Effector memory CD8-positive, alpha-beta T cell (primary cell): ENCODE measurements around the gene POLR1G.
"Not testable (repeated sequence)": the region's sequence is repeated elsewhere in the genome, so short reads cannot be mapped to it uniquely, and the experiment has no call there.

ENCODE experiments used
- ATAC-seq: fragments of 150-1000 bp; cut with Tn5 transposase; replicated peaks from 2 replicates; pipeline ENCODE4 v1.10.0; 2021; ENCODE audit warnings: mild to moderate bottlenecking, moderate library complexity
- DNase-seq, 3 experiments: peaks; one replicate each; pipeline ENCODE4 v3.0.0; 2021
- H3K27ac Mint-ChIP-seq, 2 donors: one replicate each; pipeline ENCODE4 v1.8.0; 2022; ENCODE audit warnings: mild to moderate bottlenecking in 2 of 2, mixed read lengths in 2 of 2, moderate library complexity in 2 of 2
- H3K27me3 Mint-ChIP-seq, 2 donors: one replicate each; pipeline ENCODE4 v1.8.0; 2022; ENCODE audit warnings: mixed read lengths in 2 of 2
- H3K36me3 Mint-ChIP-seq: one replicate; pipeline ENCODE4 v1.8.0; 2022; ENCODE audit warnings: mild to moderate bottlenecking, moderate library complexity, mixed read lengths; ENCODE audit not compliant: insufficient read depth
- H3K4me1 Mint-ChIP-seq, 2 donors: one replicate each; pipeline ENCODE4 v1.8.0; 2022; ENCODE audit warnings: low read depth in 2 of 2, mixed read lengths in 2 of 2
- H3K4me3 Mint-ChIP-seq, 2 donors: one replicate each; pipeline ENCODE4 v1.8.0; 2022; ENCODE audit warnings: mild to moderate bottlenecking in 2 of 2, mixed read lengths in 2 of 2, moderate library complexity in 2 of 2
- H3K9me3 Mint-ChIP-seq, 2 donors: one replicate each; pipeline ENCODE4 v1.8.0; 2022; ENCODE audit warnings: mixed read lengths in 2 of 2

POLR1G gene

DNA sequence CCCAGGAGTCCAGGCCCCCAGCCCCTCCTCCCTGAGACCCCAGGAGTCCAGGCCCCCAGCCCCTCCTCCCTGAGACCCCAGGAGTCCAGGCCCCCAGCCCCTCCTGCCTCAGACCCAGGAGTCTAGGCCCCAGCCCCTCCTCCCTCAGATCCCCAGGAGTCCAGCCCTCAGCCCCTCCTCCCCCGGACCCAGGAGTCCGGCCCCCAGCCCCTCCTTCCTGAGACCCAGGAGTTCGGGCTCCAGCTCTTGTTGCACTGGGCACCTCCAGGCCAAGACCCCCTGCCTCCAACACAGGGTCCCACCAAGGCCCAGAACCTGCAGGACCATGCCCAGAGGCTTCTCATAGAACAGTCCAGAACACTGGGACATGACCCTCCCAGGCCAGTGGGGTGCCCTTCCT is 13.5 kb downstream of the POLR1G start:
- Mint-ChIP-seq H3K27me3 (no peaks in the 10 kb centered on the region), H3K27ac (peak overlapping the region in 1 of 2 donors; percentile 89), H3K4me1 (peaks cover 34 to 36% of the 10 kb centered on the region in 2 donors), H3K9me3 (no peaks in the 10 kb centered on the region), H3K36me3 (peaks cover 24% of the 10 kb centered on the region), H3K4me3 (no peak overlapping the region)
- ATAC-seq (no peak), DNase-seq (no peak)

DNA sequence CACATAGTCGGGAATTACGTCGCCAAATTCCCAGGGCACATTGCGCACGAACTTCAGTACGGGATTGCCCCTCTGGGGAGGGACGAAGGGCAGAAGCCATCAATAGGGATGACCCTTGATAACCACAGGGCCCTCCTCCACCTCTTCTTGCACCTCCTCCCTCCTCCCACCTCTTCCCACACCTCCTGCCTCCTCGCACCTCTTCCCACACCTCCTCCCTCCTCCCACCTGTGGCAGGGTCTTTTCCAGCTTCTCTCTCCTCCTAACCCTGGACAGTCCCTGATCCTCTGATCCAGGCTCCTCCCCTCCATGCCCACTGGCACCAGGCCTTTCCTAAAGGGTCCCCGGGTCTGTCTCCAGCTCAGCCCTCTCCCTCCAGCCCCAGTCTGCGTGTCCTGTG is 13.9 kb downstream of the POLR1G start:
- Mint-ChIP-seq H3K27me3 (no peaks in the 10 kb centered on the region), H3K27ac (peak overlapping the region in 1 of 2 donors; percentile 89), H3K4me1 (peaks cover 34 to 36% of the 10 kb centered on the region in 2 donors), H3K9me3 (no peaks in the 10 kb centered on the region), H3K36me3 (peaks cover 20% of the 10 kb centered on the region), H3K4me3 (no peak overlapping the region)
- DNase-seq = no peak
- ATAC-seq = no peak

DNA sequence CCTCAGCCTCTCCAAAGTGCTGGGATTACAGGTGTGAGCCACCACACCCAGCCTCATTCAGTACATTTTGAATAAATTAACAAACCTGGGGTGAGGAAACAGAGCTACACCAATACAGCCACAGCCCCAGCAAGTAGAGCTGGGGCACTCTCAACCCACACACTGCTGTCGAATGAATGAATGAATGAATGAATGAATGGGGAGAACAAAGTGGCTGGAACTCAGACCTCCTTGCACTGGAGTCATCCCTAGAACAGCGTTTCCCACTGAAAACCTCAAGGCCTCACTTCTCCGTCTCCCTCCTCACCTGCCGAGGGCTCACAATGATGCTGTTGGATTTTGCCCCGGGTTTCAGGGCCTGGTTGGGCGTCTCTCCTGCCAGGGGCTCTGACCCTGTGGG is 14.4 kb downstream of the POLR1G start:
- H3K4me1 Mint-ChIP-seq = peaks cover 34 to 38% of the 10 kb centered on the region in 2 donors
- no peaks in the 10 kb centered on the region for H3K27me3 Mint-ChIP-seq
- H3K36me3 Mint-ChIP-seq = peaks cover 17% of the 10 kb centered on the region
- DNase-seq = no peak
- peak overlapping the region in 1 of 2 donors; percentile 89 for H3K27ac Mint-ChIP-seq
- H3K9me3 Mint-ChIP-seq = no peaks in the 10 kb centered on the region
- peak overlapping the region in 1 of 2 donors; percentile 14 for H3K4me3 Mint-ChIP-seq
- no peak for ATAC-seq

DNA sequence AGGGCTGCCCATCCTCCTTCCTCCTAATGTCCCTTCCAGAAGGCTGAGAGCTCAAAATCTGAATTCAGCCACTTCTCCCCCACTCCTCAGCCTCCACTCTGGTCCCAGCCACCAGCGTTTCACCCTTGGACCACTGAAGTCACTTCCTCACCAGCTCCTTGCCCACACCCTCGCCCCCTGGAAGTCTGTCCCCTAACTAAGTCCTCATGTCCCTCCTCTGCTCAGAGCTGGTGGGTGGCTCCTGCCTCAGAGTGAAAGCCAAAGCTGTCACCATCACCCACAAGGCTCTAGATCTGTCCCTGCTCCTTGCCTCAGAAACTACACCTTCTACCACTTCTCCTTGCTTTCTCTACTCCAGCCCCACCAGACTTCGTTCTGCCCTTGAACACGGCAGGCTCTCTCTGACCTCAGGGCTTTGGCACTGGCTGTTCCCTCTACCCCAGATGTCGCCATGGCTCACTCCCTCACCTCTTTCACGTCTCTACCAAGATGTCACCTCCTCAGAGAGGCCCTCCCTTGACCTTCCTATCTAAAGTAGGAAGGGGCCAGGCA is 15.6 kb downstream of the POLR1G start:
- ATAC-seq (no peak), DNase-seq (no peak)
- Mint-ChIP-seq H3K4me1 (peaks cover 34 to 38% of the 10 kb centered on the region in 2 donors), H3K4me3 (peak overlapping the region; percentile 11 to 99), H3K27ac (peak overlapping the region; percentile 9 to 25), H3K9me3 (no peaks in the 10 kb centered on the region), H3K27me3 (no peaks in the 10 kb centered on the region), H3K36me3 (peaks cover 15% of the 10 kb centered on the region)

DNA sequence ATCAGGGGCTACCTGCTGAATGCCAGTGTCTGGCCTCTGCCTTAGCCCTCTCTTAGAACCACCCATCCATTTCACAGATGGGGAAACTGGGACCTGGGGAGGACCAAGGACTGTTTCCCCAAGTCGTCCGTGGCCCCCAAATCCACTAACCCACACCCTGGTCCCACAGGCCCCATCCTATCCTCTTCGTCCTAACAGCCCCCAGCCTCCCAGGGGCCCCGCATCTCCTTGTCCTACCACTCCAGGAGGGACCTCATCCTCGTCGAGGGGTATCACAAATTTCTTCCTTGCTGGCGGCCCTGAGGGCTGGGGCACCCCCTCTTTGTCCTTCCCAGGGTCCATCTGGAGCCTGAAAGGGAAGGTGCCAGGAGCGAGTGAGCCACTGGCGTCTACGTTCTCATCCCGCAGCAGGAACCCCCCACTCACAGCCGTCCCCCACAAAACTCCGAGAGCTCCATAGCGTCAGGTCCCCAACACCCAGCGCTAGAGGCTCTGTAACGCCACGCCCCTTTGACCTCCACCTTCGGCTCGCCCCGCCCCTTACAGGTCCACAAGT is 16.7 kb downstream of the POLR1G start:
- peak; percentile 69 for ATAC-seq
- H3K27ac Mint-ChIP-seq = peak overlapping the region; percentile 84 to 96
- peak overlapping the region; percentile 88 to 99 for H3K4me3 Mint-ChIP-seq
- H3K4me1 Mint-ChIP-seq = peaks cover 33 to 40% of the 10 kb centered on the region in 2 donors
- peak in 2 of 3 experiments; percentile 70 to 78 for DNase-seq
- H3K27me3 Mint-ChIP-seq = no peaks in the 10 kb centered on the region
- H3K9me3 Mint-ChIP-seq = no peaks in the 10 kb centered on the region
- peaks cover 15% of the 10 kb centered on the region for H3K36me3 Mint-ChIP-seq

DNA sequence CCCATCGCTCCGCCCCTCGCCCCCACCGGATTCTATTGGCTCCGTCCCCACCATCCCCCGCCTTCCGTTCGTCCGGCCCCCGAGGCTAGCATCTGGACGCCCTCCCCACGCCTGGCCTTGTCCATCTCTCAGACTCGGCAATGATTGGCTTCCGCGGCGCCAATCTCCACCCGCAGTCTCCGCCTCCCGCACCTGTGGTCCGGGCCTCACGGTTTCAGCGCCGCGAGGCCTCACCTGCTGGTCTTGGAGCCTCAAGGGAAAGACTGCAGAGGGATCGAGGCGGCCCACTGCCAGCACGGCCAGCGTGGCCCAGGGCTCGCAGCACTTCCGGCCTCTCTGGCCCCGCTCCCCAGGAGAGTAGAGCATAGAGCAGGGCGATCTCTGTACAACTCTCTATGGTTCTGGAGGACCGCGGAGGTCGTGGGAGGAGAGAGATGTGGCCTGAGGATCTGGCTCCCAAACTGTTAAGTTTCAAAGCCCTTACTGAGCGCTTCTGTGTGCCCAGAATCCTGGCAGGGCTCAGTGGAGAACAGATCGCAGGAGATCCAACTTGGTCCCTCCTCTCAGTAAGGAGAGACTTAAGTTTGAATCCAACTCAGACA is 17.2 kb downstream of the POLR1G start, which contains the start of gene ERCC1:
ERCC1 (minus strand) TSS at position 329 of the 602 bp plus-strand sequence. CDS start 543 bp downstream, outside the sequence.
- peaks cover 16% of the 10 kb centered on the region for H3K36me3 Mint-ChIP-seq
- H3K27ac Mint-ChIP-seq = peak within 1 kb of the TSS; percentile 84 to 96
- no peaks in the 10 kb centered on the region for H3K27me3 Mint-ChIP-seq
- H3K4me3 Mint-ChIP-seq = peak within 1 kb of the TSS; percentile 88 to 99
- H3K9me3 Mint-ChIP-seq = no peaks in the 10 kb centered on the region
- H3K4me1 Mint-ChIP-seq = peaks cover 34 to 42% of the 10 kb centered on the region in 2 donors
- peak; percentile 58 for ATAC-seq
- peak in 1 of 3 experiments; percentile 71 for DNase-seq

DNA sequence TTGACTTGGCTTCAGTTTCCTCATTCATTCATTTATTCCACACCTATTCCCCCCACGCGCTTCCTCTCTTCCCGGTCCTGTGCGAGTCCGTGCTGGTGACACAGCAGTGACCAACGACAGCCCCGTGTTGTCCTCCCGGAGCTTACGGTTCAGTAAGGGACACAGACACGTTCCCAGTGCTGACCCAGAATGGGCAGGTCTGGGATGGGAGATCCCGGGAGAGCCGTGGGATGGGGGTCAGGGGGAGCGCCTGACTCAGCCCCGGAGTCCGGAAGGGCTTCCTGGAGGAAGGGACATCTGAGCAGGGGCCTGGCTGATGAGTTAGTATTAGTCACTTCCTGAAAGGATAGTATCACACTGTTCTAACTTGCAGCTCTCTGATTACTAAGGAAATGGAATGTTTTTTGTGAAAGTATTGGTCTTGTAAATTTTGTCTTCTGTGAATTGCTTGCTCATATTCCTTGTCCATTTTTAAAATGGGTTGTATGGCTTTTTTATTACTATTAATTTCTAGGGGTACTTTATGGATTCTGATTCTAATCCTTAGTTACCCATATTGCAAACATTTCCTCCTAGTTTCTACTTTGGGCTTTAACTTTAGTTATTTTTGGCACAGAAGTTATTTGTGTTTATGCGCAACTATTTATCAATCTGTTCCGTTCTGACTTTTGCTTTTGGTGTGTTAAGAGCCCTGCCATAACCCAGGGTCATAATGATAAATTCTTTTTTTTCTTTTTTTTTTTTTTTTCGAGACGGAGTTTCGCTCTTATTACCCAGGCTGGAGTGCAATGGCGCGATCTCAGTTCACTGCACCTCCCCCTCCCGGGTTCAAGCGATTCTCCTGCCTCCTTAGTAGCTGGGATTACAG is 18.0 kb downstream of the POLR1G start:
- Mint-ChIP-seq H3K36me3 (peaks cover 20% of the 10 kb centered on the region), H3K4me3 (peak overlapping the region; percentile 88 to 99), H3K27ac (peak overlapping the region; percentile 84 to 96), H3K9me3 (no peaks in the 10 kb centered on the region), H3K27me3 (no peaks in the 10 kb centered on the region), H3K4me1 (peaks cover 34 to 39% of the 10 kb centered on the region in 2 donors)
- DNase-seq (no peak), ATAC-seq (peak; percentile 22)

DNA sequence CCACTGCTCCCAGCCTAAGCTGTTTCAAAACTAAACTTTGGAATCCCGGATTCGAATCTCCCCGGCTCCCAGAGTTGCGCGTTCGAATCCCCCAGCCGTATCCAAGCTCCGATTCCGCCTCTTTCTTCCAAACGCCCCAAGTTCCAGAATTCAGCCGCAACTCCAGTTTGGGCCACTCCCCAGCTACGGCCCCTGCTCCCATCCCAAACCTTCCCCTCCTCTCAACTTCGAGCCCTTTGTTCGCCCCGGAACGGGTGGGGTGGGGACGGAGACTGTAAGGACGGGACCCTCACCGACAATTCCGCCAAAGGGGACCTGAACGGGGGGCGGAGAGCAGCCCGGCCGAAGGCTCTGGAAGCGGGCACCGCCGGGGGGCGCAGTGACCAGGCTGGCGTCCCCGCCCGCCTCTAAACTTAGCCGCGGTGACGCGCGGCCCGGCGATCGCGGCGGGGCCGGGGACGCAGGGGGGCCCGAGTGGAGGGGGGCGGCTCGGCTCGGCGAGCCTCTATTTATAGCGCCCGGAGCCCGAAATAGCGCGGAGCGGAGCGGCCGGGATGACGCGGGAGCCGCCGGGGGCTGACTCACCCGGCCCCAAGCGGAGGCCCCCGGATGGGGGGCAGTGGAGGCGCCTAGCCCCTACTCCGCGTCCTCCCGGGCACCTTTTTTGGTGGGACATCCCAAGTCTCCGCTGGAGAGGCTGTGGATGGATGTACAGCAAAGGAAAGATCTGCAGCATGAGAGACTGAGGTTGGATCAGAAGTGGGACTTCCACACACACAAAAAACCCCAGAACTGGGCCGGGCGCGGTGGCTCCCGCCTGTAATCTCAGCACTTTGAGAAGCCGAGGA is 22.2 kb downstream of the POLR1G start:
- peak; percentile 26 for ATAC-seq
- no peaks in the 10 kb centered on the region for H3K27me3 Mint-ChIP-seq
- peaks cover 17% of the 10 kb centered on the region for H3K36me3 Mint-ChIP-seq
- no peak for DNase-seq
- H3K4me3 Mint-ChIP-seq = peak overlapping the region; percentile 84 to 86
- H3K4me1 Mint-ChIP-seq = peaks cover 14 to 18% of the 10 kb centered on the region in 2 donors
- peak overlapping the region; percentile 79 to 92 for H3K27ac Mint-ChIP-seq
- no peaks in the 10 kb centered on the region for H3K9me3 Mint-ChIP-seq

DNA sequence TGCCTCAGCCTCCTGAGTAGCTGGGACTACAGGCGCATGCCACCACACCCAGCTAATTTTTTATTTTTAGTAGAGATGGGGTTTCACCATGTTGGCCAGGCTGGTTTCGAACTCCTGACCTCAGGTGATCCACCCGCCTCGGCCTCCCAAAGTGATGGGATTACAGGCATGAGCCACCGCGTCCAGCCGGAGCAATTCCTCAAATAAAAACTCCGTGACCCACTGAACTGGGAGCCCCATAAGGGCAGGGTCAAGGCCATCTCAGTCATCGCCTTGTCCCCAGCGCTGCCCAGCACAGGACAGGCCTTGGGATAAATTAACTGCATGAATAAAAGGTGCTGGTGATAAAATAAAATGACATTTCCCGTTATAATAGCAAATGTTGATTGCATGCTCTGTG is 23.5 kb downstream of the POLR1G start:
- Mint-ChIP-seq H3K4me3 (peak overlapping the region in 1 of 2 donors; percentile 45), H3K36me3 (peaks cover 17% of the 10 kb centered on the region)
- DNase-seq, H3K4me1 Mint-ChIP-seq, ATAC-seq, H3K27ac Mint-ChIP-seq, H3K9me3 Mint-ChIP-seq, H3K27me3 Mint-ChIP-seq: not testable (repeated sequence)

DNA sequence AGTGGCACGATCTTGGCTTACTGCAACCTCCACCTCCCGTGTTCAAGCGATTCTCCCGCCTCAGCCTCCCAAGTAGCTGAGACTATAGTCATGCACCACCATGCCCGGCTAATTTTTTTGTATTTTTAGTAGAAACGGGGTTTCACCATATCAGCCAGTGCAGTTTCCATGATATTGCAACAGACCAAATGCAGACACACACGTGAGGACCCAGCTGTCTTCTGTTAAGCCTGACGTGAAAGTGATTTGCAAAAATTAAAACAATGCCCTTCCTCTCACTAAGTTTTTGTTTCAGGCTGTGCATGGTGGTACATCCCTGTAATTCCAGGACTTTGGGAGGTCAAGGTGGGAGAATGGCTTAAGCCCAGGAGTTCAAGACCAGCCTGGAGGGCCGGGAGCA is 24.6 kb downstream of the POLR1G start:
- not testable (repeated sequence) for DNase-seq, H3K4me3 Mint-ChIP-seq, H3K9me3 Mint-ChIP-seq, H3K4me1 Mint-ChIP-seq, H3K27ac Mint-ChIP-seq, ATAC-seq, H3K27me3 Mint-ChIP-seq
- peaks cover 17% of the 10 kb centered on the region for H3K36me3 Mint-ChIP-seq

DNA sequence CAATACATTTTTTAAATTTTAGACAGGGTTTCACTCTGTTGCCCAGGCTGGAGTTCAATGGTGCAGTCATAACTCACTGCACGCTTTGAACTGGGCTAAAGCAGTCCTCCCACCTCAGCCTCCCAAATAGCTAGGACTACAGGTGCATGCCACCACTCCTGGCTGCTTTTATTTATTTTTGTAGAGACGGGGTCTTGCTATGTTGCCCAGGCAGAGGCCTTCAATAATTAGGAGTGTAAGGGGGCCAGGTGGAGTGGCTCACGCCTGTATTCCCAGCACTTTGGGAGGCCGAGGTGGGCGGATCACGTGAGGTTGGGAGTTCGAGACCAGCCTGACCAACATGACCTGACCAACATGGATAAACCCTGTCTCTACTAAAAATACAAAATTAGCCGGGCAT is 26.1 kb downstream of the POLR1G start:
- not testable (repeated sequence) for H3K4me1 Mint-ChIP-seq, H3K27ac Mint-ChIP-seq
- peaks cover 13% of the 10 kb centered on the region for H3K36me3 Mint-ChIP-seq

DNA sequence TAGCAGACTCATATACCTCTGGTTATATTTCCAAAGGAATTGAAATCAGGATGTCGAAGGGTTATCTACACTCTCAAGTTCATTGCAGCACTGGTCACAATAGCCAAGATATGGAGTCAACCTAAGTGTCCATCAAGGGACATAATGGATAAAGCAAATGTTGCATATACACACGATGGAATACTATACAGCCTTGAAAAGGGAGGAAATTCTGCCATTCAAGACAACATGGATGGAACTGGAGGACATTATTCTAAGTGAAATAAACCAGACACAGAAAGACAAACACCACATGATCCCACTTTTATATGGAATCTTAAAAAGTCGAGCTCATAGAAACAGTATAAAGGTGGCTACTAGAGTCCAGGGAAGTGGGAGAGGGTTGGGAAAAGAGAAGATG is 30.9 kb downstream of the POLR1G start:
- ATAC-seq (no peak), DNase-seq (no peak)
- Mint-ChIP-seq H3K4me1 (peaks cover 11 to 13% of the 10 kb centered on the region in 2 donors), H3K9me3 (no peaks in the 10 kb centered on the region), H3K36me3 (peaks cover 3% of the 10 kb centered on the region), H3K27me3 (no peaks in the 10 kb centered on the region), H3K27ac (no peak overlapping the region), H3K4me3 (no peak overlapping the region)

More for the DNA sequence above, 26.1 kb downstream of the POLR1G start:
- not testable (repeated sequence) for H3K4me3 Mint-ChIP-seq, H3K27me3 Mint-ChIP-seq, H3K9me3 Mint-ChIP-seq, ATAC-seq, DNase-seq
